ENCODE measurements around the gene KNCN.

Gene KNCN

DNA sequence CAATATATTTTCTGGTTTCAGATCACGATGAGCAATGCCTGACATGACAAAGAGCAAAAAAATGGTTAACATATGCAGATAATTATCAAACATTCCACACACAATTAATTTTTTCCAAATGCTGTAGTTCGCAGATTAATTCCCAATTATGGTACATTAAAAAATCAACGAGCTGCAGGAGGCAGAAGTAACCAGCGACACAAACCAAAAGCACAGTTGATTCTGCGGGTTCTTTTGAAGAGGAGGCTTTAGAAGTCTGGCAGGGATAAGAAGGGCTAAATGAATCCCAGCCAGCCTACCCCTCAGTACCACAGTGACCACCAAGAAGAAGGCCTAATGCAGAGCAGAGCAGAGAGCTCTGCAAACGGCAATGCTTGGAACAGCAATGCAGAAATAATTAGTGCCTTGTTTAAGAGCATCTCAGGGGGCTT, 17.0 kb upstream of the KNCN start:
- no peak for DNase-seq (ENCODE audit: low read depth)

DNA sequence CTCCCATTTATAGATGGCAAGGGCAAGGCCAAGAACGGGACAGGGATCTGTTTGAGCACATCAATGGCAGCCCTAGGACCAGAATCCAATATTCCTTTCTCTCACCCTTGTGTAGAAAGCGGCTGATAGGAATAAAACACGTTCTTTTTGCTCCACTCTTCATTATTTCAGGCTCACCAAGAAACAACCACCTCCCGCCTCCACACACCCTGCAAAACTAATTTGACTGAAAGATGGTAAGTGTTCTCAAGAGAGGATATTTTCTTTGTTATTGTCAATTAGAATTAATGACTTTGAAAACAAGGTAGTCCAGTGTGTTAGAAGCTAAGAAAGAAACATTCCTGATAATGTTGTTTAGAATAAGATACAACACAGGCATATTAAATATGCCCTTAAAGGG, 11.9 kb upstream of the KNCN start:
- DNase-seq (ENCODE audit: low read depth), result no peak

DNA sequence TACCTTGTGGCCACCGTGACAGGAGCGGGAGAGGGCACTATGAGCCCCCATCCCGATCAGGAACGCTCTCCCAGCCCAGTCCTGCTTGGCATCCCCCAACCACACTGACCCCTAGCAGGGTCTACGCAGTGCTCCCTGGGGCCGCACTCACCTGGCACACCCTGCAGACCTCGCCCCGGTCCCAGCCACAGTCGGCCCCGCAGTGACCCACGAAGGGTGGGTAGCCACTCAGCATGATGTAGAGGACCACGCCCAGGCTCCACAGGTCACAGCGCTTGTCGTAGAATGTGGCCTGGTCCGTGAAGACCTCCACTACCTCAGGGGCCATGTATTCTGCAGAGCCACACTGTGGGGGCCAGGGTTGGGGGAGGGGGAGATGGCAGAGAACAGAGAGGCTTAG, 11.1 kb upstream of the KNCN start:
- DNase-seq (ENCODE audit: low read depth), result no peak

DNA sequence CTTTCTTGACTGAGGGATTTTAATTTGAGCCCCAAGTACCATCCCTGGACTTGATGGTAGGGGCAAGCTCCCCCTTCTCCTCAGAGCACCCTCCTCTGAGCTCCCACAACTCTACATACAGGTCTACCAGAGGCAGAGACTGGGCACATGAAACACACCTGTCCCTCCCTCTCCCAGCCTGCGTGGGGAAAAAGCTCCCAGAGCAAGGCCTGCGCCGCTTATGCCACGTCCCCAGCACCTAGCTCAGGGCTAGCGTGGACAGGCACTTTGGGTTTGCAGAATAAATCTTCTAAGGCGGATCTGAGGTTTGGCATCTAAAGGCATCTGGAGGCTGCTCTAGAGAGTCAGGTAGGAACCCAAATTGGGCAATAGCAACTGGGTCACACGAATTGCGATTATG, 7.5 kb upstream of the KNCN start:
- DNase-seq (ENCODE audit: low read depth), result no peak

DNA sequence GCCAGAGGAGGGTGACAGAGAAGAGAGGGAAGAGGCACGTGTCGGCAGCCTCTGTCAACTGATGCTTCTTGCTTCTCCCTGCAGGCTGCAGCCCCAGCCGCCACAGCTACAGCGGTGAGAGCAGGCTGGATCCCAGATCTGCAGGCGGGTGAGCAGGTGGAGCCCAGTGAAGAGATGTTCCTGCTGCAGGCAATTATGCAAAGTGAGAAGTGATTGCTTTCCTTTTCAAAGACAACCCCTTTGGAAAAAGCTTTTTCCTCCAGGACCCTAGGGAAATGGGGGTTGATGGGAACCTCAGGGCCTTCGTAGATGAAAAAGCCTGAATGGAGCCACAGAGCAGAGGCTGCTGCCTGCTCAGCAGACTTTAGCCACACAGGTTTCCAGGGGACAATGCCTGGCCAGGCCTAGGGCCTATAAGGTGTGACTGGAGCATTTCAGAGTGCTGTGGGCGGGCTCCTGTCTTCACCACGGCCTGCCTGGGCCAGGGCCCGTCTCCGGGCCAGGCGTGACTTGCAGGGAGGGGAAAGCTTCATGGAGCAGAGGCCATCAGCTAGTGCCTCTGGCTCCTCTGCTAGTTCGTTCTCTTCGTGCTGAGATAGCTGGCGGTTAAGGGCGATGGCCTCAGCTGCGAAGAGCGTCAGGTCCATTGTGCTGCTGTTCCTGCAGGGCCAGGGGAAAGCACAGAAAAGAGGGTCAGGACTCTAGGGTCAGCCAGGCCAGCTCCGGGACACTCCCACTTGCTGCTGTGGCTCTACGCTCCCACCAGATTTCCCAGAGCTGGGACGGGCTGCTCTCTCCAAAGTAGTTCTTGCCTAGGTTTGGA, 6.9 kb upstream of the KNCN start:
- no peak for DNase-seq (ENCODE audit: low read depth)

DNA sequence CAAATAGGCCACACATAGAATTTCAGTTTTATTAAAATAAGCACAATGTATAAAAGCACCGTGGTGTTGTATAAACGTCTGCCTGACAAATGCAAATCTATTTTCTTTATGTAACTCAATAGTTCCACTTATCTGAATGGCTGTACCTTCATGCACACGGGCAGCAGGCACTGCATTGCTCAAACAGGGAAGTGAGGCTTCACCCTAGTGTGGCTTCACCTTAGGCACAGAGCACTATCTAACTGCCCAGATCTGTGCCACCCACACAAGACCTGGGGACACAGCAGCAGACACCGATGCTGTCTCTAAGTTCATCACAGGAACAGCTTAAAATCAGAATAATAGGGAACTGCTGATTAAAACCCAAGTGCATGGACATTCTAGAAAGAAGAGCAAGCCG, 6.0 kb upstream of the KNCN start:
- DNase-seq (ENCODE audit: low read depth), result no peak

DNA sequence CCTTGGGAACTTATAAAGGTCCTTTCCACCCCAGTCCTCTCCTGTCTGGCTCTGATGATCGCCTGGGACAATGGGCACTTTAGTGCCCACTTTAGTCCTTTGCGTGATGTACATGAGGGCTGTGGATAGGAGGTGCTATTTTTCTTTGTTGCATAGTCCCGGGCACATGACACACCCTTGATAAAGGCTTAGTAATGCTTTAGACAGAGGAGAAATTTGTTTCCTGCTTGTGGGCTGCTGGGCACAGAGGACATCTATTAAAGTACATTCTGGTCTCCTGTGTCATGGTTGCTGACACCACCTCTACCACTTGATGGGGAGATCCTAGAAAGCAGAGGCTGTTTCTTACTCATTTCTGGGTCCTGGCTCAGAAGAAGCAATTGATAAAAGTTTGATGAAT, 5.4 kb upstream of the KNCN start:
- no peak for DNase-seq (ENCODE audit: low read depth)

DNA sequence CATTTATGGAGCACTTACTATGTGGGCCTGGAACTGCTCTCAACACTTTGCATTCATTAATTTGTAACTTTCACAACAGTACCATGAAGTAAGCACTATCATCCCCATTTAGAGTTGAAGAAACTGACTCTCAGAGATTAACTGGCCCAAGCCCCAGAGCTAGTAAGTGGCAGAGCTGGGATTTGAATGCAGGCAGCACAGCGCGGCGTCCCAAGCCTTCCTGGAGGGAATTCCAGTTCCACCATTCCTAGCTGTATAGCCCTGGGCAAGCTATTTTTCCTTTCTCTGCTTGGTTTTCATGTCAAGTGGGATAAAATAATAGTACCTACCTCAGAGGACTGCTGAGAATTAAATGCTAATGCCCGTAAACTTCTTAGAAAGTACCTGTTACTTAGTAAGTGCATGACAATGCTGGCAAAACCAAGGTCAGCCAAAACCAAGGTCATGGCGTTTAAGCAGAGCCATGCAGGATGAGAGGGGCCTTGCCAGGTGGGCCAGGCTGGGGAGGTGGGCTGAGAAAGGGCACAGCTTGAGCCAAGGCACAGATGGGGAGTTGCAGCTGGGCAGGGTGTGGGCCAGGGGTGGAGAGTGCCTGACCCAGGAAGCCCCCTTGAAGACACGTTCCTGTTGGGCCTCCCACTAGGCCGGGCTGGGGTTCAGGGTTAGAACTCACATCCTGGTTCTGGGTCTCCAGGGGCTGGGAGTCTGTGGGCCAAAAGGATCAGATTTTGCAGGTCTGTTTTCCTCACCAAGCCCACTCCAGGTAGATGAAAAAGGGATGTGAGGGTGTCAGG, 4.6 kb upstream of the KNCN start:
- no peak for DNase-seq (ENCODE audit: low read depth)

DNA sequence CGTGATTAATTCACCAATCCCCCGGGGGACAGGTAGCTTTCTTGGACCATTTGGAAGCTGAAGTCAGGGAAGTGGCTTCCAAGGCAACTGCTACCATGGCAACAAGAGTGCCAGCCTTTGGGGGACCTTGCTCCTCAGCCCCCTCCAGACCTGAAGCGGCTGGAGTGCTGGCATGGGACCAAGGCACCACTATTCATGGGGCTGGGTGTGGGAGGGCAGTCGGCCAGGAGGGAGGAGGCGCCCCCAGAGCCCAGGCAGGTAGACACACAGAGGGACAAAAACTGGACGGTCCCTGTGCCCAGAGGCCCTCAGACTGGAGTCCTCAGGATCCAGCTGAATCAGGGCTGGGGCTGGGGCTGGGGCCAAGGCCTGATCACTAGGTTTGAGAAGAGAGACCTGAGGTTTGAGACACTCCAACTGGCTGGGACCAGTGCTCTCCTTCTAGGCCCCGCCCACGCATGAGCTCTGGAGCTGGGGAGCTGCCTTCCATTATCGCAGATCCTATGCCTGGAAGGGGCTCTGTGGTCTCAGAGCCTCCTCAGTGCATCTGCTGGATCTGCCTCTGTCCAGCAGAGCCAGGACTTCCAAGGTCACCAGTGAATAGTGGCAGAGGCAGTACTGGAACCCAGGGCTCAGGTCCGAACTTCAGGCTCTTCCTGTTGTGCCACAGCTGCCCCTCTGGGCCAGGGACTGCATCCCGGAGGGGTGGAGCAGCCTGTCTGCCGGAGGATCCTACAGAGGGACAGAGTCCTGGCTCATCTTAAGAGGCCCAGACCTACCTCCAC, 3.3 kb upstream of the KNCN start:
- no peak for DNase-seq (ENCODE audit: low read depth)

DNA sequence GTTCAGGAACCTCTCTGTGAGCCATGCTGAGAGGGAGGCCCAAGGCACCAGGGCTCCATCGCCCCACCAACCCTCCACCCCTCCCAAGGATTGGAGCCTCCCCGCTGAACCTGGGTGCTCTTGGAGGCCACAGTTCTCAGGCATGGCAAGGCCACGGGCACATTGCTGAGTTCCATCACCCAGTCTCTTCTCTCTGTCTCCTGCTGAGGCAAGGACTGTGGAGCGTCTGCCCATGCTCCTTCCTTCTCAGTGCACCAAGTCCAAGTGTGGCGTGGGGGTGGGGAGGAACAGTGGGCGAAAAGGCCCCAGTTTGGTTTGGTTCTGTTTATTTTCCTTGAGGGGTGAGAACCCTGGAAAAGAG, 2.8 kb upstream of the KNCN start:
- DNase-seq (ENCODE audit: low read depth), result no peak

DNA sequence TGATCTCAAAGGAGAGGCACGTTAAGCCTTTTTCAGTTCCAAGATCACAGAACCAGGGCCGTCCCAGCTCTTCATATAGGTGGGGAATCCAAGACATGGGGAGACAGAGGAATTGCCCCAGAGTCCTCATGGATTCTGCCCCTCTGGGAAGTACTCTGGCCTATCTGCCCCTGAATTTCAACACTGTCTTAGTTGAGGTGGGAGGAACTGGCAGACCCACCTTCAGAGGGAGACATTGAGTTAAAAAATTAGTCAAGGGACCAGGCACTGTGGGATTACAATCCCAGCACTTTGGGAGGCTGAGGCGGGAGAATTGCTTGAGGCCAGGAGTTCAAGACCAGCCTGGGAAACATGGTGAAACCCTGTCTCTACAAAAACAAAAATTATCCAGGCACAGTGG, 2.1 kb upstream of the KNCN start:
- DNase-seq (ENCODE audit: low read depth), result no peak

DNA sequence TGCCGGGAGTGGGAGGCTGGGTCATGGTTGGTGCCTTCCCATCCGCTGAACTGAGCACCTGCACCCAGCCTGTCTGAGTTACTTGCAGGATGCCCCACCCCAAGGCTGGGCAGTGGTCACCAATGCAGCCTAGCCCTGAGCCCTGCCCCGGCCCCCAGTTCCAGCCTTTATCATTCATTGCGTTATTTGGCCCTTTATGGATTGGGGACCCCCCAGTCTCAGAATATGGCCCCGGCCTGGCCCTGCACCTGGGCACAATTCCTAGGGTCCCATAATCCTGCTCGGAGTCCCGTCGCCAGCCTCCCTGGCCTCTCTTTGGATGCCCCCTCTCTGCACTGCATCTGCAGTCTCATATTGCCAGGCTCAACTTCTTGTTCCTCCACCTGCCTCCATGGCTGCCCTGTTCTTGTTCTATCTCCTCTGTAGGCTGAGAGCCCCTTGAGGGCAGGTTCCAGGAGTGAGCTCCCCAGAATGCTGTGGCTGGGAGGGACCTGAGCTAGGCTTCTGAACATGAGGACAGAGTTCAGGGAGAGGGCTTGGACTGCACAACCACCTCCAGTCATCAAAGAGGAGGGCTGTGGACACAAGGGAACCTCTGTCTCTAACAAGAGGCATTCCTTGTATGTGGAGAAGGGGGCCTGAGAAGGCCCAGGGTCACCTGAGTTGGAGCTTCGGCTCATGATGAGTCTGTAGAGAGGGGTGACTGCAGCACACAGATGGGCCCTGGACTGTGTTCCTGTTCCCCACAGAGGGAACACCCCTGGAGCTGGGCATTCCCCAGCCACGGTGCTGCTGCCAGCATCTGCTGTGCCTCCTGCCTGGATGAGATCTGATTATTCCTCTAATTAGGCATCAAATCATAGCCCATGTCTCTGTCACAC, 1.1 kb upstream of the KNCN start:
- DNase-seq (ENCODE audit: low read depth), result no peak

DNA sequence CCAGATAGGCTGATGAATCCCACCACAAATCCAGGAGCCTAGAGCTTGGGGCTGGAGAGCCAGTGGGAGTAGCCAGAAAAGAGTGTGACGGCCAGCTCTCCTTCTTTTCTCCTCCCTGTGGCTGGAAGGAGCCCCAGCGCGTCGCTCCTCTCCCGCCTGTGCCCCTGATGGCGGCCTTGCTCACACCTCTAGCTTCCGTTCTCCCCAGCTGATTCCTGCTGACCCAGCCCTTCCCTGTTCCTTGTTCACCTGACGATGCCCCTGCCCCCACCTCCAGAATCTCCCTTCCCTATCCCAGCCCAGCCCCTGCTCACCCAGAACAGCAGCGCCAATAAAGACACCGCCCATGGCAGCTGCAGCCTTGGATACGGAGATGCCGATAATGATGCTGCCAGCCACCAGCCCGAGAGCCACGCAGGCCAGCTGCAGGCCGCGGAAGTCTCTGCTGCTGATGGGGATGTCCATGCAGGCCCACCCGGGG, 656 bp downstream of the KNCN start:
- no peak for DNase-seq (ENCODE audit: low read depth)

DNA sequence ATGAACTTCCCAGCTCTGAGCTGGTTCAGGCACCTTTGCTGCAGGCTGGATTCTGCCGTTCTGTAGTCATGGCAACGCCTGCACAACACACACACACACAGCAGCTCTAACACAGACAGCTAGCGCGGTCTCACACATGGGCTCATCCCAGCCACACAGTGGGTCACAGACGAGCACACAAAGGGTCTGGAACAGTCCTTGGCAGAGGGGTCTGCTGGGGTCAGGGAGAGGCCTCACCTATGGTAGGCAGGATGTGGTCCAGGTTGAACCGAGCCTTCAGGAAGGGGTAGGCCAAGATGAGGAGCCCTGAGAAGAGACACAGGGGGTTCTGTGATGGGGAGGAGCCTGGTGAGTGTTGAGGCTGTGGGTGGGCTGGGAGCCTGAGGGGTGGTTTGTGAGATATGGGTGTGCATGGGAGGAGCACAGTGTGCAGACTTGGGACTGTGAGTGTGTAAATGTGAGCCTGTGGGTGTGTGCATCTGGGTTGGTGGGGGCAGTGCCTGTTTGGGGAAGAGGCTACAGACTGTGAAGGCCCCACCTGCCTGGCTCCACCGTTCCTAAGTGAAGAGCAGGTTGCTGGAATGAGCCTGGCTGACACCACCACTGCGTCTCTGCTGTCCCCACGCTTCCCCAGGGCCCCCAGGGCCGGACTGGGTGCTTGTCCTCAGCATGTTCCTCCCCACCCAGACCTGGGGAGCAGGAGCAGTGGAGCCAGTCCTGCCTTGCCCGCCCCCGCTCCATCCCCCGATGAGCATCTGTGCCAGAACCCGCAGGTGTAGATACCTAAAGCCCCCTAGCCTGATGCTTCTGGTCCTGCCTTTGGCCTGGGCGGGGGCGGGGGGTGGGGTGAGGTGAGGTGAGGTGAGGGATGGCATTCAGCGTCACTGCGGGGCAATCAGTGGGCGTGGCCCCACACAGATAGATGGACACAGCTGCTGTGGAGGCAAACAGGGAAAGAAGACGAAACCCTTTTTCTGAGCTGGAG, 1.5 kb downstream of the KNCN start:
- DNase-seq (ENCODE audit: low read depth), result no peak

DNA sequence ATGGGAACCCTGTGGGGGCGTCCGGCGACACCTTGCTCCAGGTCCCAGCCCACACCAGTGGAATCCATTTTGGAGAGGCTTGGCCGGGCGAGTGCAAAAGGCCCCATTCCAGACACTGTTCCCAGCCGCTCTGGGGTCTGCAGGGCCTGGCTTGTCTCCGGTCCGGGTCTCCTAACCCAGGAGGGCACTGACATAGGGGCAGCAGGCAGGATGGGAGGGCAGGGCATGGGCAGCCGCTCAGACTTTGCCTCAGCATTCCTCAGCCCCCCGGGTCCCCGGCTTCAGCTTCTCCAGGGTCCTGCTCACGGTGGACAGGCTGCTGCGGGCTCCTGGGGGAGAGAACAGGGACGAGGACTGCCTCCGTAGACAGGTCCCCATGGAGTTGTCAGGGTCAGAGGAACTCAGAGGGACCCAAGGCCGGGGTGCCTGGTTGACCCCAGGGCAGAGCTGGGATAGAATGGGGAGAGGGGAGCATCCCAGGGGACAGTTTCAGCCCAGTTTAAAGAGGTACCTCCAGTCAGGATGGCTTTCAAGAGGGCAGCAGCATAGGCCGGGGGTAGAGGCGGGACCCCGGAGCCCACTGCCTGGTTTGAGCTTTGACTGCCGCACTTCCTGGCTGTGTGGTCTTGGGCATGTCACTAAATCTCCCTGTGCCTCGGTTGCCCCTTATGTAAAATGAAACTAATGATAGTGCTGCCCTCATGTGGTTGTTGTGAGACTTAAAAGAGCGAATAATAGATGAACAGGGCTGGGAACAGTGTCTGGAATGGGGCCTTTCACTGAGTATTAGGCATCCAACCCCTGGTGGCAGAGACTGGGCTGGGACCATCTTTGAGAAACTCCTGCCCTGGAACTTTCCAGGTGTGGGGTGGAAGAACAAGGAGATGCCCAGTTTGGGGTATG, 3.7 kb downstream of the KNCN start:
- DNase-seq (ENCODE audit: low read depth), result no peak

DNA sequence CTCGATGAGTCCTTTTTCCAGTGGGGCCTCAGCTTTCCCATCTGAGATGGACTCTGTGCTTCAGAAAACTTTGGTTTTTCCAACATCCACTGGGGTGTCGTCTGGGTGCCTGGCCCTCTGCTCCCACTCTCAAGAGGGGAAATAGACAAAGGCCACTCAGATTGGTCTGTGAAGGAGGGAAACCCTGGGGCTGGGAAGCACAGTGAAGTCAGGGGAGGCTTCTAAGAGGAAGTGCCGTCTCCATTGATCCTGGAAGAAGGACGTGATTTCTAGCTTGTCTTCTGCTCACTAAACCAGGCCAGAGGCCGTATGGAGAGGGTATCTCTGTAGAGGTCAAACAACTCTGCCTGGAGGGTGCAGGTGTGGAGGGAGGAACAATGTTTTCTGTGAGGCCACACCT, 5.2 kb downstream of the KNCN start:
- no peak for DNase-seq (ENCODE audit: low read depth)

DNA sequence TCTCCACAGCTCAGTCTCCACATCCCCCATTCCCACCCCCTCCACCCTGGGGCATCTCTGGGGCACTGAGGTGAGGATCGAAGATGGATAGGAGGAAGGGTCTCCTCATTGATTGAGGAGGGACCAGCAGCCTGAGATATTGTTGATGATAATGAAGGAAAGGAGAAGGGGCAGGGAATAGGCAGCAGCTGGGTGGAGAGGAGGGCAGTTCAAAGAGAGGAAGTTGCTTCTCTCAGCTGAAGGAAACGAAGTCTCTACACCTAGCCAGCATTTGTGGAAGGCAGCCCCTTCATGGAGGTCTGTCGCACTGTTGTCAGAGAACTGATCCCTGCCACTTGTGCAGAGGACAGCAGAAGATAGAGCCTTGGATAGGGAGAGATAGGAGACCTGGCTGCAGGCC, 5.7 kb downstream of the KNCN start:
- no peak for DNase-seq (ENCODE audit: low read depth)

DNA sequence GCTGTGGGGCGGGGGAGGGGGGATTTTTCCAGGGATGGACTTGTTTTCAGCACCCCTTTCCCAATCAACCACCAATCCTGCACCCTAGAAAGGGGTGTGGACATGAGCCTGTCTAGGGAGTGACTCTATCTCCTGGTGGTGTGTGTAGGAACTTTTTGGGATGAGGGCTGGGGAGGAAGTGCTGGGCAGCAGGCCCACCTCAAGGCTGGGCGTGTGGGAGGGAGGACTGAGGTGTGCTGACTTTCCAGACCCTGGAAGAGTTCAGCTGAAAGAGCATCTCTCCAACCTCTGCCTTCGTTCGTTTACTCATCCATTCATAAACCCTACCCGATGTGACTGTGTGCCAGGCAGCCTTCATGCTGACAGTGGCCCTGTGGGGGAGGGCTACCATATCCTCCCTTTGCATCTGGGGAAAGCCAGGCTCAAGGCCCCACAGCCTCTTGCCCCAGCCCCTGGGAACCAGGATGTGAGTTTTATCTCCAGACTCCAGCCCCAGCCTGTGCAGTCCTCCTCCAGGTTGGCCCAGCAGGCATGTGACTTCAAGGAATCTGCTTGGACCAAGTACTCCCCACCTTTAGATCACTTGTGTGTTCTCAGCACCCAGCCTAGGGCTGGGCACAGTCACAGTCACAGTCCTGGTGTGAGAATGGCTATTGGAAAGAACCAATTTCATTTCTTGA, 6.7 kb downstream of the KNCN start:
- no peak for DNase-seq (ENCODE audit: low read depth)

Measured in HS-27A (cell line).